SK-N-SH (cell line): ENCODE measurements around the gene WDR41. TPM values are rescaled to one million over a fixed set of nuclear protein-coding genes. Genes with fewer than 3 reads are reported as not detected.

Source experiments
- CTCF ChIA-PET: fragments of 300-600, 350-600 bp; formaldehyde crosslinking; extraction: SDS; loops from one replicate; lab custom pipeline; 2021; lab: Yijun Ruan, JAX
- POLR2A ChIA-PET: fragments of 350-600 bp; sonication (Branson Sonifier 250); formaldehyde crosslinking; extraction: SDS; loops from one replicate; lab custom pipeline; 2020; ENCODE audit warnings: antibody characterized with exemption, inconsistent platforms; lab: Yijun Ruan, JAX
- DNase-seq: peaks from one replicate; pipeline ENCODE4 v3.0.0; 2012
- H2AFZ ChIP-seq: fragments of 200-600 bp; sonication (generic); 2 replicates; pipeline ENCODE4 v1.8.1; 2016; ENCODE audit warnings: antibody characterized with exemption, mild to moderate bottlenecking, low read depth
- H3F3A ChIP-seq: fragments of 200-600 bp; sonication (generic); replicated peaks from 2 replicates; pipeline ENCODE3; 2016; ENCODE audit warnings: antibody characterized with exemption, mild to moderate bottlenecking; ENCODE audit not compliant: insufficient read depth
- H3K27ac ChIP-seq, 2 experiments: fragments of 200-500 bp in 1 of 2; fragments of 200-600 bp in 1 of 2; sonication (Bioruptor generic) in 1 of 2; sonication (generic), shearing (Covaris generic) in 1 of 2; 2 replicates each; pipeline versions ENCODE4 v1.5.1 to v1.6.1; 2014 to 2016; ENCODE audit warnings: low read depth in 2 of 2, inconsistent platforms in 1 of 2, low read length in 1 of 2, mild to moderate bottlenecking in 1 of 2, mixed read lengths in 1 of 2
- H3K27me3 ChIP-seq: fragments of 200-600 bp; sonication (generic), shearing (Covaris generic); 2 replicates; pipeline ENCODE4 v1.6.1; 2016; ENCODE audit warnings: mixed run types; ENCODE audit not compliant: insufficient read depth
- H3K36me3 ChIP-seq, 2 experiments: fragments of 200-500 bp in 1 of 2; fragments of 200-600 bp in 1 of 2; sonication (Bioruptor generic) in 1 of 2; sonication (generic) in 1 of 2; replicated peaks in 1 of 2; 2 replicates each; pipeline versions ENCODE3 to v1.5.1; 2014 to 2016; ENCODE audit warnings: low read length in 1 of 2, mild to moderate bottlenecking in 1 of 2; ENCODE audit not compliant: insufficient read depth in 2 of 2, control insufficient read depth in 1 of 2
- H3K4me1 ChIP-seq, 2 experiments: fragments of 200-500 bp in 1 of 2; fragments of 200-600 bp in 1 of 2; sonication (Bioruptor generic) in 1 of 2; sonication (generic), shearing (Covaris generic) in 1 of 2; 2 replicates each; pipeline versions ENCODE4 v1.5.1 to v1.6.1; 2014 to 2016; ENCODE audit warnings: low read depth in 1 of 2, low read length in 1 of 2, mixed run types in 1 of 2; ENCODE audit not compliant: insufficient read depth in 2 of 2, control insufficient read depth in 1 of 2
- H3K4me2 ChIP-seq: fragments of 200-600 bp; sonication (generic), shearing (Covaris generic); 2 replicates; pipeline ENCODE4 v1.6.1; 2017; ENCODE audit warnings: mixed run types
- H3K4me3 ChIP-seq, 2 experiments: fragments of 200-500 bp in 1 of 2; fragments of 200-600 bp in 1 of 2; sonication (Bioruptor generic) in 1 of 2; sonication (generic), shearing (Covaris generic) in 1 of 2; 2 replicates each; pipeline versions ENCODE4 v1.5.1 to v1.8.1; 2014 to 2016; ENCODE audit warnings: low read depth in 2 of 2, inconsistent platforms in 1 of 2, low read length in 1 of 2, mild to moderate bottlenecking in 1 of 2, mixed read lengths in 1 of 2, moderate library complexity in 1 of 2
- H3K79me2 ChIP-seq: fragments of 200-600 bp; sonication (generic); 2 replicates; pipeline ENCODE4 v1.8.1; 2017; ENCODE audit warnings: mild to moderate bottlenecking; ENCODE audit not compliant: insufficient read depth
- H3K9ac ChIP-seq: fragments of 200-600 bp; sonication (generic); 2 replicates; pipeline ENCODE4 v1.6.1; 2017; ENCODE audit warnings: mixed run types
- H3K9me2 ChIP-seq: fragments of 200-600 bp; sonication (generic); 2 replicates; pipeline ENCODE4 v1.6.1; 2017; ENCODE audit warnings: mixed run types
- H3K9me3 ChIP-seq: fragments of 200-600 bp; sonication (generic); 2 replicates; pipeline ENCODE4 v1.6.1; 2017; ENCODE audit warnings: mixed run types, mild to moderate bottlenecking, moderate library complexity
- H4K20me1 ChIP-seq: fragments of 200-600 bp; sonication (generic); 2 replicates; pipeline ENCODE4 v1.6.1; 2017; ENCODE audit warnings: mild to moderate bottlenecking, mixed run types; ENCODE audit not compliant: insufficient read depth
- CHD2 ChIP-seq: fragments of 150-350 bp; IDR thresholded peaks from 2 replicates; pipeline ENCODE4 v1.6.1; 2018; ENCODE audit warnings: low read length; ENCODE audit not compliant: partially characterized antibody
- EP300 ChIP-seq, 2 experiments: IDR thresholded peaks; 2 replicates each; pipeline versions ENCODE4 v1.4.0 to v1.6.1; 2012; ENCODE audit warnings: borderline replicate concordance in 1 of 2, low read depth in 1 of 2, low read length in 1 of 2
- FOXJ3 ChIP-seq: sonication (generic); formaldehyde crosslinking; IDR thresholded peaks from 2 replicates; pipeline ENCODE4 v1.5.1; 2020; ENCODE audit warnings: mild to moderate bottlenecking, missing genetic modification reagents
- GABPA ChIP-seq: IDR thresholded peaks from 2 replicates; pipeline ENCODE4 v1.4.0; 2012; ENCODE audit warnings: low read depth, mild to moderate bottlenecking
- GATA2 ChIP-seq: sonication (generic); formaldehyde crosslinking; IDR thresholded peaks from 2 replicates; pipeline ENCODE4 v1.5.0; 2020; ENCODE audit warnings: mild to moderate bottlenecking, missing genetic modification reagents
- JUND ChIP-seq: IDR thresholded peaks from 2 replicates; pipeline ENCODE4 v1.4.0; 2012
- MEF2A ChIP-seq: IDR thresholded peaks from 2 replicates; pipeline ENCODE4 v1.4.0; 2012; ENCODE audit warnings: low read depth, borderline replicate concordance
- RAD21 ChIP-seq: IDR thresholded peaks from 2 replicates; pipeline ENCODE4 v1.6.1; 2012; ENCODE audit warnings: mild to moderate bottlenecking, low read length
- RCOR1 ChIP-seq: fragments of 150-350 bp; IDR thresholded peaks from 2 replicates; pipeline ENCODE4 v1.6.1; 2017; ENCODE audit warnings: antibody characterized with exemption, low read length
- RXRA ChIP-seq: IDR thresholded peaks from 2 replicates; pipeline ENCODE4 v1.4.0; 2012; ENCODE audit warnings: low read depth, mild to moderate bottlenecking, borderline replicate concordance
- SIN3A ChIP-seq: IDR thresholded peaks from 2 replicates; pipeline ENCODE4 v1.6.1; 2012; ENCODE audit warnings: low read depth, mild to moderate bottlenecking, low read length, moderate library complexity, borderline replicate concordance
- WGBS: methylation state at CpG from one replicate; pipeline ENCODE4 v1.1.6; 2017; ENCODE audit warnings: low lambda C conversion rate; 5-methylcytosine and 5-hydroxymethylcytosine counted together
- polyA plus RNA-seq, 3 experiments: library from polyadenylated mRNA; depleted of rRNA; stranded (reverse); fragments of >200 nt; gene quantifications; 2 replicates each; pipeline ENCODE4 v1.2.3, GENCODE V29; 2012
- TF ChIP-seq, protein P1 (sequence below): IDR thresholded peaks from 2 replicates; pipeline ENCODE4 v1.6.1; 2012; ENCODE audit warnings: mild to moderate bottlenecking, low read depth, low read length, moderate library complexity
- TF ChIP-seq, protein P2 (sequence below): IDR thresholded peaks from 2 replicates; pipeline ENCODE4; 2012
- TF ChIP-seq, protein P3 (sequence below): fragments of 150-350 bp; IDR thresholded peaks from 2 replicates; pipeline ENCODE4 v1.6.1; 2017; ENCODE audit warnings: antibody characterized with exemption, low read length, low read depth, borderline replicate concordance

WDR41 gene
- polyA plus RNA-seq, 1 of the 3 experiments (the other 2 are of a cell fraction) = 17.2 TPM

DNA sequence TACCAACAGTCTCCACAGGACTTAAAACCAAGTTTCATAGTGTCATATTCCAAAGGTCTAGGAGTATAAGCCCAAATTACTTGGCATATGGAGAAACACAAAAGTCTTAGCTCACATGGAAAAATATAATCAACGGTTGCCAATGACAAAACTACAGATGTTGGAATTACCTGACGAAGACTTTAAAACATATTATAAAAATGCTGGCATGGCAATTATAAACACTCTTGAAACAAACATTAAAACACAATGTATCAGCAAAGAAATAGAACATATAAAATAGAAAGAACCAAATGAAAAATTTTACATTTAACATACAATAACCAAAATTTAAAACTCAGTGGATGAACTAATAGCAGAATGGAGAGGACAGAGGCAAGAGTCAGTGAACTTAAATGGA is 7.9 kb upstream of the WDR41 start (continued):
- TF ChIP-seq, protein P1, sequence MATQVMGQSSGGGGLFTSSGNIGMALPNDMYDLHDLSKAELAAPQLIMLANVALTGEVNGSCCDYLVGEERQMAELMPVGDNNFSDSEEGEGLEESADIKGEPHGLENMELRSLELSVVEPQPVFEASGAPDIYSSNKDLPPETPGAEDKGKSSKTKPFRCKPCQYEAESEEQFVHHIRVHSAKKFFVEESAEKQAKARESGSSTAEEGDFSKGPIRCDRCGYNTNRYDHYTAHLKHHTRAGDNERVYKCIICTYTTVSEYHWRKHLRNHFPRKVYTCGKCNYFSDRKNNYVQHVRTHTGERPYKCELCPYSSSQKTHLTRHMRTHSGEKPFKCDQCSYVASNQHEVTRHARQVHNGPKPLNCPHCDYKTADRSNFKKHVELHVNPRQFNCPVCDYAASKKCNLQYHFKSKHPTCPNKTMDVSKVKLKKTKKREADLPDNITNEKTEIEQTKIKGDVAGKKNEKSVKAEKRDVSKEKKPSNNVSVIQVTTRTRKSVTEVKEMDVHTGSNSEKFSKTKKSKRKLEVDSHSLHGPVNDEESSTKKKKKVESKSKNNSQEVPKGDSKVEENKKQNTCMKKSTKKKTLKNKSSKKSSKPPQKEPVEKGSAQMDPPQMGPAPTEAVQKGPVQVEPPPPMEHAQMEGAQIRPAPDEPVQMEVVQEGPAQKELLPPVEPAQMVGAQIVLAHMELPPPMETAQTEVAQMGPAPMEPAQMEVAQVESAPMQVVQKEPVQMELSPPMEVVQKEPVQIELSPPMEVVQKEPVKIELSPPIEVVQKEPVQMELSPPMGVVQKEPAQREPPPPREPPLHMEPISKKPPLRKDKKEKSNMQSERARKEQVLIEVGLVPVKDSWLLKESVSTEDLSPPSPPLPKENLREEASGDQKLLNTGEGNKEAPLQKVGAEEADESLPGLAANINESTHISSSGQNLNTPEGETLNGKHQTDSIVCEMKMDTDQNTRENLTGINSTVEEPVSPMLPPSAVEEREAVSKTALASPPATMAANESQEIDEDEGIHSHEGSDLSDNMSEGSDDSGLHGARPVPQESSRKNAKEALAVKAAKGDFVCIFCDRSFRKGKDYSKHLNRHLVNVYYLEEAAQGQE = no peak
- TF ChIP-seq RXRA = no peak
- TF ChIP-seq, protein P2, sequence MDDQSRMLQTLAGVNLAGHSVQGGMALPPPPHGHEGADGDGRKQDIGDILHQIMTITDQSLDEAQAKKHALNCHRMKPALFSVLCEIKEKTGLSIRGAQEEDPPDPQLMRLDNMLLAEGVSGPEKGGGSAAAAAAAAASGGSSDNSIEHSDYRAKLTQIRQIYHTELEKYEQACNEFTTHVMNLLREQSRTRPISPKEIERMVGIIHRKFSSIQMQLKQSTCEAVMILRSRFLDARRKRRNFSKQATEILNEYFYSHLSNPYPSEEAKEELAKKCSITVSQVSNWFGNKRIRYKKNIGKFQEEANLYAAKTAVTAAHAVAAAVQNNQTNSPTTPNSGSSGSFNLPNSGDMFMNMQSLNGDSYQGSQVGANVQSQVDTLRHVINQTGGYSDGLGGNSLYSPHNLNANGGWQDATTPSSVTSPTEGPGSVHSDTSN = no peak
- no peak for TF ChIP-seq FOXJ3 (CRISPR knock-in tag)
- no peak for TF ChIP-seq RCOR1
- TF ChIP-seq, all 33 proteins: peak for 0

DNA sequence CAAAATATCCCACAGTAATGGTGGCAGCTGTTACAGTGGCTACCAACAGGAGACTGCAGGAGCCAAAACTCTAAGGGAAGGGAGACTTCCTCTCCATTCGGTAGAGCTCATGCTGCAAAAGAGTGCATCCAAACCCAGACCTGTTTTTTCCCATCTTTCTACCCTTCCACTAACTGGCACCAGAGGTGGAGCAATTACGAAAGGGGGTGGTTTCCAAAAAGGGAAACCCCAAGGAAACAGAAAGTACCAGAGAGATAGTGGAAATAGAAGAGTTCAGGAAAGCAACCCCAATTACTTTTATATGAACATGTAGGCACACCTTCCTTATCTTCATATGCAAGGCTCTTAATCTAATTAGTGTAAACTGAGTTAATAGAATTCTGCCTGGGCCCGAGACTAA is 7.3 kb upstream of the WDR41 start:
- no peak overlapping the region for H2AFZ ChIP-seq
- no peak overlapping the region for H3K9ac ChIP-seq
- ChIA-PET CTCF (interaction anchor here (0.6 kb wide), 1 partner anchor 130 kb away, joined by 3 read pairs; no protein-coding TSS in a partner anchor), POLR2A (no interaction called here)
- H3K79me2 ChIP-seq = no peaks in the 10 kb centered on the region
- H3K27ac ChIP-seq = no peak overlapping the region
- DNase-seq = no peak
- no peaks in the 10 kb centered on the region for H3K9me3 ChIP-seq
- 31% methylated on average over 3 of the region's 3 CpGs for WGBS
- no peaks in the 10 kb centered on the region for H4K20me1 ChIP-seq
- no peaks in the 10 kb centered on the region for H3K9me2 ChIP-seq
- H3K27me3 ChIP-seq = no peaks in the 10 kb centered on the region
- no peak overlapping the region for H3K4me3 ChIP-seq
- no peaks in the 10 kb centered on the region for H3K4me1 ChIP-seq
- H3F3A ChIP-seq = no peaks in the 10 kb centered on the region
- H3K4me2 ChIP-seq = no peak overlapping the region
- H3K36me3 ChIP-seq = no peaks in the 10 kb centered on the region
- TF ChIP-seq JUND (no peak), EP300 (IDR thresholded peaks at IDR 0.05; ENCODE audit: borderline replicate concordance in 1 of 2, low read depth in 1 of 2, low read length in 1 of 2) (no peak), RAD21 (no peak), SIN3A (no peak), MEF2A (no peak), CHD2 (no peak), GATA2 (CRISPR knock-in tag) (no peak), GABPA (no peak)
- TF ChIP-seq, protein P1 = no peak
- TF ChIP-seq, protein P3, sequence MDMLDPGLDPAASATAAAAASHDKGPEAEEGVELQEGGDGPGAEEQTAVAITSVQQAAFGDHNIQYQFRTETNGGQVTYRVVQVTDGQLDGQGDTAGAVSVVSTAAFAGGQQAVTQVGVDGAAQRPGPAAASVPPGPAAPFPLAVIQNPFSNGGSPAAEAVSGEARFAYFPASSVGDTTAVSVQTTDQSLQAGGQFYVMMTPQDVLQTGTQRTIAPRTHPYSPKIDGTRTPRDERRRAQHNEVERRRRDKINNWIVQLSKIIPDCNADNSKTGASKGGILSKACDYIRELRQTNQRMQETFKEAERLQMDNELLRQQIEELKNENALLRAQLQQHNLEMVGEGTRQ = no peak
